ENCODE measurements around the gene FAM217A.
"Not testable (repeated sequence)": the region's sequence is repeated elsewhere in the genome, so short reads cannot be mapped to it uniquely, and the experiment has no call there.

The FAM217A gene

GRCh38 chr6:4103929-4104328, 25.0 kb upstream of the FAM217A start:
- no peak for DNase-seq (ENCODE audit: low read depth)
- TF ChIP-seq, protein P1, sequence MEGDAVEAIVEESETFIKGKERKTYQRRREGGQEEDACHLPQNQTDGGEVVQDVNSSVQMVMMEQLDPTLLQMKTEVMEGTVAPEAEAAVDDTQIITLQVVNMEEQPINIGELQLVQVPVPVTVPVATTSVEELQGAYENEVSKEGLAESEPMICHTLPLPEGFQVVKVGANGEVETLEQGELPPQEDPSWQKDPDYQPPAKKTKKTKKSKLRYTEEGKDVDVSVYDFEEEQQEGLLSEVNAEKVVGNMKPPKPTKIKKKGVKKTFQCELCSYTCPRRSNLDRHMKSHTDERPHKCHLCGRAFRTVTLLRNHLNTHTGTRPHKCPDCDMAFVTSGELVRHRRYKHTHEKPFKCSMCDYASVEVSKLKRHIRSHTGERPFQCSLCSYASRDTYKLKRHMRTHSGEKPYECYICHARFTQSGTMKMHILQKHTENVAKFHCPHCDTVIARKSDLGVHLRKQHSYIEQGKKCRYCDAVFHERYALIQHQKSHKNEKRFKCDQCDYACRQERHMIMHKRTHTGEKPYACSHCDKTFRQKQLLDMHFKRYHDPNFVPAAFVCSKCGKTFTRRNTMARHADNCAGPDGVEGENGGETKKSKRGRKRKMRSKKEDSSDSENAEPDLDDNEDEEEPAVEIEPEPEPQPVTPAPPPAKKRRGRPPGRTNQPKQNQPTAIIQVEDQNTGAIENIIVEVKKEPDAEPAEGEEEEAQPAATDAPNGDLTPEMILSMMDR (IDR thresholded peaks at IDR 0.05; ENCODE audit: low read length, missing control alignments): no peak
- H3K4me3 ChIP-seq (replicated peaks; ENCODE audit: low read depth, low read length): no peak overlapping the region

GRCh38 chr6:4102687-4103244, 23.8 kb upstream of the FAM217A start:
- H3K4me3 ChIP-seq (replicated peaks; ENCODE audit: low read depth, low read length): no peak overlapping the region
- no peak for DNase-seq (ENCODE audit: low read depth)
- TF ChIP-seq, protein P1 (IDR thresholded peaks at IDR 0.05; ENCODE audit: low read length, missing control alignments): no peak

DNA sequence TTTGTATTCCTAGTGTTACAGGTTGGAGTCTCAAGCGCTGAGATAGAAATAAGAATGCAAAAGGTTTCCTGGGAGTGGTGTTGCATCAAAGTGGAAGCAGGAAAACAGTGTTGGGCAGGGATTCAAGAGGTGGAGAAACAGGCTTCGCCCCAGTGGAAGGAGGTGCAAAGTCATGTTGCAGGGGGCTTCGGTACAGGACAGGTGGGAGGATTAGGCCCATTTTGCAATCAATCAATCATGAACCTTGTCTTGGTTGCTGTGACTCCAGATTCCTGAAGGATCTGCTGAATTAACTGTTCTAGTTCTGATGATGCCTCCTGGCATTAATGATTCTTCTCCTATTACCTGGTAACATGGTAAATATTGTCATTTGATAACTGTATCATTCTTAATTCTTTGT, 22.4 kb upstream of the FAM217A start:
- DNase-seq (ENCODE audit: low read depth): no peak
- no peak overlapping the region for H3K4me3 ChIP-seq (replicated peaks; ENCODE audit: low read depth, low read length)
- TF ChIP-seq, protein P1 (IDR thresholded peaks at IDR 0.05; ENCODE audit: low read length, missing control alignments): no peak

DNA sequence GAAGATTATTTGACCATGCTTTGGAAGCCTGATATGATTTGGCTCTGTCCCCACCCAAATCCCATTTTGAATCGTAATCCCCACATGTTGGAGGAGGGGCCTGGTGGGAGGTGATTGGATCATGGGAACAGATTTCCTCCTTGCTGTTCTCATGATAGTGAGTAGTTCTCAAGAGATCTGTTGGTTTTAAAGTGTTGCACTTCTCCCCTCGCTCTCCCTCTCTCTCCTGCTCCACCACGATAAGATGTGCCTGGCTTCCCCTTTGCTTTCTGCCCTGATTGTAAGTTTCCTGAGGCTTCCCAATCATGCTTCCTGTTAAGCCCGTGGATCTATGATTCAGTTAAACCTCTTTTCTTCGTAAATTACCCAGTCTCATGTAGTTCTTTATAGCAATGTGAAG, 21.7 kb upstream of the FAM217A start:
- no peak overlapping the region for H3K4me3 ChIP-seq (replicated peaks; ENCODE audit: low read depth, low read length)
- TF ChIP-seq, protein P1 (IDR thresholded peaks at IDR 0.05; ENCODE audit: low read length, missing control alignments): no peak
- DNase-seq (ENCODE audit: low read depth): no peak

- TF ChIP-seq, protein P1 (IDR thresholded peaks at IDR 0.05; ENCODE audit: low read length, missing control alignments): no peak
- no peak for DNase-seq (ENCODE audit: low read depth)
These were observed 14.4 kb upstream of the FAM217A start for GRCh38 chr6:4093288-4093687.

GRCh38 chr6:4091941-4092340, 13.0 kb upstream of the FAM217A start:
- no peak overlapping the region for H3K4me3 ChIP-seq (replicated peaks; ENCODE audit: low read depth, low read length)
- DNase-seq (ENCODE audit: low read depth): no peak
- TF ChIP-seq, protein P1 (IDR thresholded peaks at IDR 0.05; ENCODE audit: low read length, missing control alignments): no peak

More at GRCh38 chr6:4093288-4093687, 14.4 kb upstream of the FAM217A start:
- H3K4me3 ChIP-seq (replicated peaks; ENCODE audit: low read depth, low read length): no peak overlapping the region

GRCh38 chr6:4090043-4090442, 11.1 kb upstream of the FAM217A start:
- H3K4me3 ChIP-seq (replicated peaks; ENCODE audit: low read depth, low read length); DNase-seq (ENCODE audit: low read depth): not testable (repeated sequence)

Measured in fibroblast of pulmonary artery (primary cell).